Loucy (cell line): ENCODE data around the gene SETSIP.

Experiments
- EZH2phosphoT487 ChIP-seq: fragments of 200-600 bp; IDR thresholded peaks from 2 replicates; pipeline ENCODE4 v1.6.1; 2018; ENCODE audit warnings: antibody characterized with exemption, mild to moderate bottlenecking, moderate library complexity, borderline replicate concordance
- TF ChIP-seq, protein P1 (sequence below): fragments of 200-600 bp; sonication (generic); conservative IDR thresholded peaks from 2 replicates; pipeline ENCODE4 v1.5.1; 2014; ENCODE audit warnings: mild to moderate bottlenecking, antibody characterized with exemption, low read length

GRCh38 chr1:92118826-92119225 lies 43.6 kb upstream of the SETSIP start:
- TF ChIP-seq, protein P1, sequence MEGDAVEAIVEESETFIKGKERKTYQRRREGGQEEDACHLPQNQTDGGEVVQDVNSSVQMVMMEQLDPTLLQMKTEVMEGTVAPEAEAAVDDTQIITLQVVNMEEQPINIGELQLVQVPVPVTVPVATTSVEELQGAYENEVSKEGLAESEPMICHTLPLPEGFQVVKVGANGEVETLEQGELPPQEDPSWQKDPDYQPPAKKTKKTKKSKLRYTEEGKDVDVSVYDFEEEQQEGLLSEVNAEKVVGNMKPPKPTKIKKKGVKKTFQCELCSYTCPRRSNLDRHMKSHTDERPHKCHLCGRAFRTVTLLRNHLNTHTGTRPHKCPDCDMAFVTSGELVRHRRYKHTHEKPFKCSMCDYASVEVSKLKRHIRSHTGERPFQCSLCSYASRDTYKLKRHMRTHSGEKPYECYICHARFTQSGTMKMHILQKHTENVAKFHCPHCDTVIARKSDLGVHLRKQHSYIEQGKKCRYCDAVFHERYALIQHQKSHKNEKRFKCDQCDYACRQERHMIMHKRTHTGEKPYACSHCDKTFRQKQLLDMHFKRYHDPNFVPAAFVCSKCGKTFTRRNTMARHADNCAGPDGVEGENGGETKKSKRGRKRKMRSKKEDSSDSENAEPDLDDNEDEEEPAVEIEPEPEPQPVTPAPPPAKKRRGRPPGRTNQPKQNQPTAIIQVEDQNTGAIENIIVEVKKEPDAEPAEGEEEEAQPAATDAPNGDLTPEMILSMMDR = no peak
- TF ChIP-seq EZH2phosphoT487 = no peak
